HG03558 (cell line): ENCODE measurements around the gene NOP10.
"Not testable (repeated sequence)": the region's sequence is repeated elsewhere in the genome, so short reads cannot be mapped to it uniquely, and the experiment has no call there.

Source experiments
- ATAC-seq: cut with Tn5 transposase; IDR thresholded peaks from one replicate; pipeline ENCODE4 v1.9.1; 2021; ENCODE audit warnings: moderate number of reproducible peaks; ENCODE audit not compliant: unreplicated experiment; ENCODE audit errors: extremely low read depth

NOP10 gene

GRCh38 chr15:34359416-34359815 is 16.5 kb upstream of the NOP10 start:
- no peak for ATAC-seq

GRCh38 chr15:34358948-34359347 is 16.0 kb upstream of the NOP10 start:
- no peak for ATAC-seq

- no peak for ATAC-seq
Observed at GRCh38 chr15:34358367-34358766, 15.4 kb upstream of the NOP10 start.

GRCh38 chr15:34357653-34358052 is 14.7 kb upstream of the NOP10 start:
- no peak for ATAC-seq

GRCh38 chr15:34355241-34355640 is 12.3 kb upstream of the NOP10 start:
- no peak for ATAC-seq

GRCh38 chr15:34354286-34354685 is 11.3 kb upstream of the NOP10 start:
- ATAC-seq = no peak

GRCh38 chr15:34353627-34354026 is 10.7 kb upstream of the NOP10 start:
- no peak for ATAC-seq

- not testable (repeated sequence) for ATAC-seq
Observed at GRCh38 chr15:34352996-34353395, 10.1 kb upstream of the NOP10 start.

GRCh38 chr15:34349769-34350168 is 6.8 kb upstream of the NOP10 start:
- no peak for ATAC-seq

- no peak for ATAC-seq
Observed at GRCh38 chr15:34348735-34349300, 5.9 kb upstream of the NOP10 start.

GRCh38 chr15:34347951-34348638 is 5.2 kb upstream of the NOP10 start:
- ATAC-seq = no peak

- not testable (repeated sequence) for ATAC-seq
Observed at GRCh38 chr15:34342213-34342736, 661 bp downstream of the NOP10 start.

GRCh38 chr15:34341381-34342212 is 1.3 kb downstream of the NOP10 start:
- ATAC-seq = no peak

- ATAC-seq = no peak
Observed at GRCh38 chr15:34339946-34340345, 3.0 kb downstream of the NOP10 start.

GRCh38 chr15:34338347-34338746 is 4.6 kb downstream of the NOP10 start:
- ATAC-seq = no peak

- ATAC-seq = peak; percentile 36
Observed at GRCh38 chr15:34337557-34338306, 5.2 kb downstream of the NOP10 start, which contains the start of gene SLC12A6. SLC12A6 (minus strand) TSS chr15:34337781; CDS start chr15:34336680, 1,101 bp downstream.

GRCh38 chr15:34336991-34337556 is 5.9 kb downstream of the NOP10 start:
- no peak for ATAC-seq

GRCh38 chr15:34336231-34336990 is 6.5 kb downstream of the NOP10 start:
- no peak for ATAC-seq
